Suppressor macrophage treated with lipopolysaccharide for 4 hours (primary cell): ENCODE results near the gene GAREM2.
"Not testable (repeated sequence)": the region's sequence is repeated elsewhere in the genome, so short reads cannot be mapped to it uniquely, and the experiment has no call there.

ENCODE experiments used
- DNase-seq: peaks from one replicate; pipeline ENCODE4 v3.0.0-alpha.2; 2020

GAREM2 gene

DNA sequence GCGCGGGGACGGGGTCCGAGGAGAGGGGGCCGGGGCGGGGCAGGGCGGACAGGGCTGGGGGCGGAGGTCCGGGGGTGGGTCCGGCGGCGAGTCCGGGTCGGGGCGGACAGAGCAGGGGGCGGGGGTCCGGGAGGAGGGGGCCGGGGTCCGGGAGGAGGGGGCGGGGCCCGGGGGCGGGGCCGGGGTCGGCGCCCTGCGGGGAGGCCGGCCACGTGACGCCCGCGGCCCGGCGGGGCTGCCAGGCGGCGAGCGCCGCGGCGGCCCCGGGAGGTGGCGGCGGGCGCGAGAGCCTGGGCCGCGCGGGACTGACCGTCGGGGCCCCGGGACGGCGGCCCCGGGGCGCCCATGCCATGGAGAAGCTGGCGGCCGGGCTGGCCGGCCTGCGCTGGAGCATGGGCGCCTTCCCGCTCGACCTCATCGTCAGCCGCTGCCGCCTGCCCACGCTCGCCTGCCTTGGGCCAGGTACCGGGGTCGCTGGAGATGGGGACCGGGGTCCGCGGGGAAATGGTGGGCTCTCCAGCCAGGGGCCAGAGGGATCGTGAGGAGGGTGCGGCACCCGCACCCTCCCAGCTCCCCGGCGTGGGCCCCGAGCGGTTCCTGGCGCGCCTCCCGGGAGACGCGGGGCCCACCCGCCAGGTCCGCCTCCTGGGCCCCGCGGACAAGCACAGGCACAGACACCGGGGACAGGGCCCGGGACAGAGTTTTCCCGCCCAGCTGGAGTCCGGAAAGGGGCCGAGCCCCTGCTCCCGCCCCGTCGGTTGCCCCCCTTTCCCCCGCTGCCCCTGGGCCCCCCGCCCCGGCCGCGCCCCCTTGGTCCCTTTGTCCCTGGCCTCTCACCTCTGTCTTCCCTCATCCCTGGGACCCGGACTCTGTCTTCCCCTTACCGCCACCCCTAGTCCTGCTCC lies at the start of gene GAREM2:
Gene GAREM2, plus strand, starts transcription at position 218 of the 905 bp plus-strand sequence. Its CDS starts 133 bp downstream, at position 351.
- DNase-seq = no peak

DNA sequence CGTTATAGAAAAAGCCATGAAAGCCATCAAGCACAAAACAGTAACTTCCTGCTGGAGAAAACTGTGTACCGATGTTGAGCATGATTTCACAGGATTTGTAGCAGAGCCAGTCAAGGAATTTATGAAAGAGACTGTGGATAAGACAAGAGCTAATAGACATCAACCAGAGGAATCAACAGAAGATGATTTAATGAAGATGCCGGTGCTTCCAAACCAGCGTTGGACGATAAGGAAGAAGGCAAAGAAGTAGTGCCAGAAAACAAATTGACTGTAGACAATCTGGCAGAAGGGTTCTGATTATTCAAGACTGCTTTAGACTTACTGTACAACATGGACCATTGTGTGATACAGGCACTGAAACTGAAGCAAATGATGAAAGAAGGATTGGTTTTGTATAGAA lies 49.5 kb upstream of the GAREM2 start:
- no peak for DNase-seq

DNA sequence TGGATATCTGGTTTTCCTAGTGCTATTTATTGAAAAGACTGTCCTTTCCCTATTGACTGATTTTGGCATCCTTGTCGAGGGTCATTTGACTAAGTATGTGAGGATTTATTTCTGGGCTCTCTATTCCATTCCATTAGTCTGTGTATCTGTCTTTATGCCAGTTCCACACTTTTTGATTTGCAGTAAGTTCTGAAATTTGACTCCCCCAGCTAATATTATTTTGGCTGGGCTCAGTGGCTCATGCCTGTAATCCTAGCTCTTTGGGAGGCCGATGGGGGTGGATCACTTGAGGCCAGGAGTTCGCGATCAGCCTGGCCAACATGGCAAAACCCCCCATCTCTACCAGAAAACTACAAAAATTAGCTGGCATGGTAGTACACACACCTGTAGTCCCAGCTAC lies 46.8 kb upstream of the GAREM2 start:
- no peak for DNase-seq

DNA sequence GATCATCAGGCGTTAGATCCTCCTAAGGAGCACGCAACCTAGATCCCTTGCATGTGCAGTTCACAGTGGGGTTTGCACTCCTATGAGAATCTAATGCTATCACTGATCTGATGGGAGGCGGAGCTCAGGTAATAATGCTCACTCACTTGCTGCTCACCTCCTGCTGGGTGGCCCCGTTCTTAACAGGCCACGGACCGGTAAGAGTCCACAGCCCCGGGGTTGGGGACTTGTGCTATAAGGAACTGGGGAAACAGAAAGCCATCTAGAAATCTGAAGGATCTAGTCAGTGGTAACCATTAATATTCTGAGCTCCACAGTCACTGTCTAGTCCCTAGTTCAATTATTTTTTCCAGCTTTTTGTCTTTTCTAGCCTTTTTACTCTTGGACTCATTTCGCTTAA lies 44.7 kb upstream of the GAREM2 start:
- DNase-seq = no peak

DNA sequence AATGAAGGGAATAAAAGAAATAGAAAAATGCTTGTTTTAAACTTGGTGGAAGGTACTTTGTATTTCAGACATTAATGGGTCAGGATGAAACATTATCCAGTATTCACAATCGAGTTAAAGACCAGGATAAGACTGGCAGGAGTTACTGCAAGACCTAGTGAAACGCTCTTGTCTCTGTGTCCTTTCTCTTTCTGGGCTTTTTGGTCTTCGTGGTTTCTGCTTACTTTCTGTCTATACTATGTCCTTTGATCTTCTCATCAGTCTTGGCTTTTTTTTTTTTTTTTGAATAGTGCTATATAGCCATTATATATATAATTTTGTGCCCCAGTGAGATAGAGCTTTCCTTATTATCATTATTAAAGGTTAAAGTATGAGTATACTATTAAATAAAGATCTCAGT lies 42.1 kb upstream of the GAREM2 start:
- no peak for DNase-seq

DNA sequence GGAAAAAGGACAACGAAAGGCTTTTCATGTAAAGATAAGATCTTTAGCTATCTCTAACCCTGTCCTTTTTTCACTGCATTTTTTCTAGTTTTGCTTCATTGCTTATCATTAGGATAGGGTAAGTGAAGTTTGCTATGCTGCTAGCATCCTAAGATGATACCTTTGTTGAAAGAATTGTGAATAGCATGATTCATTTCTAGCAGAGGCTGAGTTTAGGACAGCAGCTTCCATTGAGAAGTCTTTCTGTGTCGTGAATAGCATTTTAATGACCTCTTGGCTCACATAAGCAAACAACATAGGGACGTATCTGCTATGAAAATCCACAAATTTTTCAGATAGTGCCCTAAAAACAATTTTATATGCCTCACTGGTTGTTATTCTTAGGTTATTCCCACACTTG lies 36.4 kb upstream of the GAREM2 start:
- DNase-seq = no peak

DNA sequence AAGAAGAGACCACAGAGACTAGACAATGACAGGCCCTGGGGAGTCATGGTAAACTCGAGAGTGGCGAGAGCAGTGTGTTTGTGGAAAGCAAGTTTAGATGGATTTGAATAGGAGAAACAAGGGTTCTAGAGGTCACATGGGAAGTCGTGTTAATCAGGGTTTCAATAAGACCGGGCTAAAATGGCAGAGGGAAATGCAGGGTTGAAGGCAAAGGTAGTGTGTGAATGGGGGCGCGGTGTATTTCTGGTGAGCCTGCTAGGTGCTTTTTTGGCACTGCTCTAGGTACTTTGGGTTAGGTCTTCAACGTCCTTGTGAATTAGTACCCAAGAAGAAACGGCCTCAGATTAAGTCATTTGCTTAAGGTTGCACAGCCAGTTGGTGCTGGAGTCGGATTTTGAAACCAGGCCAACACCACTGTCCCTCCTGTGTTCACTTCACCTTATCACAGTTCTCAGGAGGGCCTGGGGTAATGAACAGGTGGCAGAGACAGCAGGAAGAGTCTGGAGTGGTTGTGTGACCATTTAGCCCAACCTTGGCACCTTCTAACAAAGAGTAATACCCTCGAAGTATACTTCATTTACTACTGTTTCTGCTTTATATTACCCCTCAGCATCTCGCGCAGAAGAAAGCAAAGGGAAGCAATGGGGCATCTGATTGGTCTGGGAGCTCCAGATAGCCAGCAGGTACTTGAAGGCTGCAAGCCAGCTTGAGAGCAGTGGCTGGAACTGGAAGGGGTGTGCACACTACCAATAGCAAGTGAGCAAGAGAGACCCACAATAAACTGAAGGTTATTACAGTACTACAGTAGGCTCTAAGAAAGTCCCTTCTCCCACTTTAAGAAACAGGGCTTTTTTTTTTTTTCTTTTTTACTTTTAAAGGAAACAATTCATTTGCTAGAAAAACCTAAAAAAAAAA lies 33.4 kb upstream of the GAREM2 start:
- DNase-seq = no peak

DNA sequence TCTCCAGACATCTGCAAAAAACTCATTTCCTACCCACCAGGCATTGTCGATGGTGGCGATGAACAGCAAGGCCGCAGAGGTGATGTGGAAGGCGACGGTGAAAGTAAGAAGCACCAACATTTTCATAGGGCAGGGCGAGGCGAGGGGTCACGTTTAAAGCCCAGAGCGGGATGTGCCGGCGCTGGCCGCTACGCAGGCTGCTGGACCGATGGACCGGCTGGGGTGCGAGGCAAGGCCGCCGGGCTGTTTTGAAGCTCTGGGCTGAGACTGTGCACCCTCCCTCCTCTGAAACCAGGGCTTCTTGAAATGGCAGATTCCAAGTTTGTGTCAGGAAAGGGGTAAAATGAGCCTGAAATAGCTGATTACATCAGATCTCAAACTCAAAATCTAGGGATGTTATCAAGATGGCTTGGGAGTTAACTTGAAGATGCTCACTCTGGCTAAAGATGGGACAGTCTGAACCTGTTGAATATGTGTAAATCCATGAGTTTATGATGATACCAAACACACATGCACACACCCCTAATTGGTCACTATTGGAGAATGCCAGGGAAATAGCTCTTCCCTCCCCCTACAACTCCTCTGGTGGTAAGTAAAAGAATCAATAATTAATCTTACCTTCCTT lies 31.6 kb upstream of the GAREM2 start:
- peak; percentile 12 for DNase-seq

DNA sequence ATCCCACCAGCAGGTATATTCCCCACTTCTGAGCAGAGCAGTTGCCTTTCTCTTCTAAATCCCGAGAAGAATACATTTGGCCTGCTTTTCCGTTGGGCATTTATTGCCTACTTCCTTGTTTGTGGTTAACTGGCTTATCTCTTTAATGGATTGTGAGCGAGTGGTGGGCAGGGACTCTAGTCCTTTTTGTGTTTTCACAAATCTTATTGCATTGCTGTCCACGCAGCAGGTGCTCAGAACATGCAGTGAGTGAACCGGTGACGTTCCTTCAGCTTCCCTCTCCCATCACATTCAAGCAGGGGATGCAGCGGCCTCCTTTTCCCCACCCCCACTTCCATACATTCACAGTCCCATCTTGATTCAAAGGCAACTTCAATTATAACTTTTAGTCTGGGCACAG lies 28.9 kb upstream of the GAREM2 start:
- DNase-seq = no peak

DNA sequence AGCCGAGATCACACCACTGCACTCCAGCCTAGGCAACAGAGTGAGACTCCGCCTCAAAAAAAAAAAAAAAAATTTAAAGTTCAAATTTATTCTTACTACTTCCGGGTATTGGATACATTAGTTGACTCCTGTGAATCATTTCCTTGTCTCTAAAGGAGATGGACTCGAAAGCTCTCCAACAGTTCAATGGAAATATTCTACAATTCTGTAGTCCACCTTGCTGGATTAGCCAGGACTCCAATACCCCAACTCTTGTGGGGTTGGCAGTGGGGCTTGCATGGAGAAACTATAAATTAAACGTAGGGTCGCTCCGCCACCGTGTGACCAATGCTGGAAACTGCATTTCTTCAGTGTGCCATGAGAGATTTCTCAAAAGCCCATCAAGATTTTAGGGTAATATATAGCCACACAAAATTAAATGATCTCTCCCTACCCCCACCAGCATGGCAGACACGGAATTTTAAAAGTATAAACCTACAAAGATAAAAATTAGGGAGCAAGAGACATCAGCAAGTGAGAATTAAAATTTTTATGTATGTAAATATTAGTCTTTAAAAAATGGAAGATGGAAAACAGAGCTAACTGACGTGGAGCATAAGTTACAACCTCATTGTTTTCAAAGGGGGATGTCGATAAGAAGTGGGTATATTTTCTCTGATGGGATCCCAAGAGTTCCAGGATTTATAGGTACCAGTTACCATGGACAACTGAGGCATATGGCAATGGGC lies 27.8 kb upstream of the GAREM2 start:
- DNase-seq = peak; percentile 72

DNA sequence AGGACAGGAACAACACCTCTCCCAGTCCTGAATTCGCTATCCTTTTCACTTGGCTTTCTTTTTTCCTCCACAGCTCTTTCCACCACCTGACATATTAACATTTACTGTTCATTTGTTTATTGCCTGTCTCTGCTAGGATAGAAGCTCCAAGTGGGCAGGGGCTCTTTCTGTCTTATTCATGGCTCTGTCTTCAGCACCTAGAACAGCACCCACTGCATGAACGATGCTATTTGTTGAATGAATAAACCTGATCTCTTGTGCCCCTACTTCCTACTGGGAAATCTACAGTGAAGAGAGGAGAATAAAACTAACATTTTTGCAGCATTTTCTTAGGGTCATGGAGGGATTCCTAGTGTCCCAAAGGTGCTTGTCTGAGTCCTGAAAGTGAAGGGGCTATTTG lies 24.4 kb upstream of the GAREM2 start:
- DNase-seq = no peak

DNA sequence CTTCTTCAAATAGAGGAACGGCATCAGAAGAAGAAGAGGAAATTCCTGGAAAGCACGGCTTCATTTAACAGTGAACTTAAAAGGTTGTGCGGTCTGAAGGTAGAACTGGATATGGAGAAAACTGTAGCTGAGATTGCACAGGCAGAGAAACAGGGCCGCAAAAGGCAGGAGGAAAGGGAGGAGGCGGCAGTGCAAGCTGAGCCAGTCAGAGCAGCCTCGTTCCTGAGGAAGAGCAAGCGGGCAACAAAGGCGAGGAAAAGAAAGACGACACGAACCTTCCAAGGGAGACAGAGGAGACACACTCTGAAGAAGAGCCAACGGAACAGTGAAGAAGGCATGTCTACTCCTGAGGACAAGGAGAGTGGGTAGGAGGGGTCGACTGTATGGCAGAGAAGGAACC lies 22.6 kb upstream of the GAREM2 start:
- DNase-seq = no peak

DNA sequence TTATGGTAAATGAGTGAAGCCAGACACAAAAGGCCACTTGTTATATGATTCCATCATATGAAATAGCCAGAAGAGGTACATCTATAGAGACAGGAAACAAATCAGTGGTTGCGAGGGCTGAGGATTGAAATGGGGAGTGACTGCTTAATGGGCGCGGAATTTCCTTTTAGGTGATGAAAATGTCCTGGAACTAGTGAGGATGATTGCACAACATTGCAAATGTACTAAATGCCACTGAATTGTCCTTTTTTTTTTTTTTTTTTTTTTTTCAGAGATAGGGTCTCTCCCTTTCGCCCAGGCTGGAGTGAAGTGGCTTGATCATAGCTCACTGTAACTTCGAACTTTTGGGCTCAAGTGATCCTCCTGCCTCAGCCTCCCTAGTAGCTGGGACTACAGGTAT lies 15.3 kb upstream of the GAREM2 start:
- DNase-seq = no peak

DNA sequence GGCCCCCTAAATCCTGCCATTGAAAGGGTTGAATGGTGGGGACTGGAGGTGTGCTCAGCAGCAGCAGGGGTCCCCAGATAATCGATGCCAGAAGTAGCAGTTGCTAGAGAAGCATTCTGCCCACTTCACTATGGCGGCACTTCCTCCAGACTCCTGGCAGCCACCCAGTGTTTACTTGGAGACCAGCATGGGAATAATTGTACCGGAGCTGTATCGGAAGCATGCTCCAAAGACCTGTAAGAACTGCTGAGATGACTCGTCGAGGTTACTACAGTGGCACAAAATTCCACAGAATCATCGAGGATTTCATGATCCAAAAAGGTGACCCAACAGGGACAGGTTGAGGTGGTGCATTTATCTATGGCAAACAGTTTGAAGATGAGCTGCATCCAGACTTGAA lies 11.0 kb upstream of the GAREM2 start:
- no peak for DNase-seq

DNA sequence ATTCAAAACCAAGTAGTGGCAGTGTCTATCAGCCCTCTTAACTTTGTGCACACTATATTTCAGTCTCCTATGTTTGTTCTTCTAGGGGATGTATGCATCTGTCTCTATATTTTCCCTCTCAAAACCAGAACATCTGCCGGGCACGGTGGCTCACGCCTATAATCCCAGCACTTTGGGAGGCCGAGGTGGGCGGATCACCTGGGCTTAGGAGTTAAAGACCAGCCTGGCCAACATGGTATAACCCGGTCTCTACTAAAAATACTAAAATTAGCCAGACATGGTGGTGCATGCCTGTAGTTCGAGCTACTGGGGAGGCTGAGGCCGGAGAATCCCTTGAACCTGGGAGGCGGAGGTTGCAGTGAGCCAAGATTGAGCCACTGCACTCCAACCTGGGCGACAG lies 9.9 kb upstream of the GAREM2 start:
- no peak for DNase-seq

DNA sequence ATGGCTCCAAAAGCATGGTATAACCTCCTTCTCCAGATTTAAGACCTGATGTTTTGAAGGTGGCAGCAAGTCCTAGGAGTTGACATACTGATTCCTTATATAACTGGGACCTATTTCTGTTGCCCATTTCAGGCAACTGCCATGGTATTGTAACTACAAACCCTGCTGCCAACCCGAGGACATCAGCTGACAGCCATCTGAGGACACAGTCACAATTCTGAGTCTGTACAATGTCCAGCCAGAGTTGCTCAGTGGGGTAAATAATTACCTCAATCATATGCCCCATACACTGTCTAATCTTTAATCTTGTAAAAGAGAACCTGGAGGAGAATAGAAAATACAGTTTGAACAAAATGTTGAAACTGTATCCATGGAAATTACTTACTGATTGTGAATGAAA lies 8.7 kb upstream of the GAREM2 start:
- DNase-seq = no peak

DNA sequence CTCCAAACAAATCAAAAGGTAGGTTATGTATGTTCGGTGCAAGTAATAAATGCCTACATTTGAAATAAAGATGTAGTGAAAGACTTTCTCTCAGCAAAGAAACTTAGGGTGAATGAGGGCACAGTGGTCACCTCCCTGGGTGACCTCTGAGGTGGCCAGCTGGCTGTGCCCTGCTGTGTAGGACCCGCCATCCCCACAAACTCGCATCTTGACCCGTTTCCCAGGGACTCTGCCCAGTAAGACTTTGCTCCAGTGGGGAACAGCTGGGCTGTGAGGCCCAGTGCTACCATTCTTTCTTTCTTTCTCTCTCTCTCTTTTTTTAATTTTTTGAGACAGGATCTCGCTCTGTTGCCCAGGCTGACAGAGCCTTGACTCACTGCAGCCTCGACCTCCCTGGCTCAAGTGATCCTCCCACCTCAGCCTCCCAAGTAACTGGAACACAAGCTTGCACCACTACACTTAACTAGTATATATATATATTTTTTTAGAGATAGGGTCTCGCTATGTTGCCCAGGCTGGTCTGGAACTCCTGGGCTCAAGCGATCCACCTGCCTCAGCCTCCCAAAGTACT lies 8.2 kb upstream of the GAREM2 start:
- no peak for DNase-seq

DNA sequence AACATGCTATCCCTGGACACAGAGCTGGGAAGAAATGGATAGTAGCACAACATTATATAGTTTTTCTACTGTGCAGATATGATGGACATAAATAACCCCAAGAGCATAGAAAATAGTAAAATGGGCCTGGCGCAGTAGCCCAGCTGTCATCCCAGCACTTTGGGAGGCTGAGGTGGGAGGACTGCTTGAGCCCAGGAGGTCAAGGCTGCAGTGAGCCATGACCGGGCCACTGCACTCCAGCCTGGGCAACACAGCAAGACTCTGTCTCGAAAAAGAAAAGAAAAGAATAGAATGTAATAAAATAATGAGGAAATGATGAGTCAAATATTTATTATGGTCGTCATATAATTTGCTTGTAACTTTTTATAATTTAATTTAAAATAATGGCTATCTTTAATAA lies 7.5 kb upstream of the GAREM2 start:
- DNase-seq = no peak

DNA sequence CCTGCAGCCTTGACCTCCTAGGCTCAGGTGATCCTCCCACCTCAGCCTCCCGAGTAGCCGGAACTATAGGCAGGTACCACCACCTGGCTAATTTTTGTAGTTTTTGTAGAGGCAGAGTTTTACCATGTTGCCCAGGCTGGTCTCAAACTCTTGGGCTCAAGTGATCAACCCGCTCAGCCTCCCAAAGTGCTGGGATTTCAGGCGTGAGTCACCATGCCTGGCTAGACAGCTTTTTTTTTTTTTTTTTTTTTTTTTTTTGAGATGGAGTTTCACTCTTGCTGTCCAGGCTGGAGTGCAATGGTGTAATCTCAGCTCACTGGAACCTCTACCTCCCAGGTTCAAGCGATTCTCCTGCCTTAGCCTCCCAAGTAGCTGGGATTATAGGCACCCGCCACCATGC lies 6.3 kb upstream of the GAREM2 start:
- not testable (repeated sequence) for DNase-seq

DNA sequence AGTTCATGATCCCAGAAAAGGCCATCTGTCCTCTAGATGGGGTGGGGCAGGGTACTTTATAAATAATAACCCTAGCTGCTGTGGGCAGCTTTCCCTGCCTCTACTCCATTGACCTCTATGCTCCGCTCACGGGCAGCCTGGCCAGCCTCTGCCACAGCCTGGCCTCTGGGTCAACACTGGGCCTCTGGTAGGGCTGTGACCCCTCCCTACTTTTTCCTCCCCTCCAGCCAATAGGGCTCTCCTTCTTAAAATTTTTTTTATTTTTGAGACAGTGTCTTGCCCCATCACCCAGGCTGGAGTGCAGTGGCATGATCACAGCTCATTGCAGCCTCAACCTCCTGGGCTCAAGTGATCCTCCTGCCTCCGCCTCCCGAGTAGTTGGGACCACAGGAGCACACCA lies 4.1 kb upstream of the GAREM2 start:
- no peak for DNase-seq

DNA sequence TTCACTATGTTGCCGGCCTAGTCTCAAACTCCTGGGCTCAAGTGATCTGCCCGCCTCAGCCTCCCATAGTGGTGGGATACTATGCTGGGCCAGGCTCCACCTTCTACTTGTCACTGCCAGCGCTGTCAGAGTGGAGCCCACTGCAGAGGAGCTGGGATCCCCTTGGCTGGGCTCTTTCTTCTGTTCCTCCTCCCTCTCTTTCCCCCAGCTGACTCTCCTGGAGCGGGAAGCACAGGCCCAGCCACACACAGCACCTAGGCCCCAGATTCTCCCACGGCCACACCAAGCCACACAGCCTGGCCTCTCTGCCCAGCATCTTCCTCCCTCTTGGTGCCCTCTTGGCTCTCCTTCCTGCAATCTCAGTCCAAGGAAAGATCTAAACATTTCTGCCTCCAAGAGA lies 3.7 kb upstream of the GAREM2 start:
- DNase-seq = no peak

DNA sequence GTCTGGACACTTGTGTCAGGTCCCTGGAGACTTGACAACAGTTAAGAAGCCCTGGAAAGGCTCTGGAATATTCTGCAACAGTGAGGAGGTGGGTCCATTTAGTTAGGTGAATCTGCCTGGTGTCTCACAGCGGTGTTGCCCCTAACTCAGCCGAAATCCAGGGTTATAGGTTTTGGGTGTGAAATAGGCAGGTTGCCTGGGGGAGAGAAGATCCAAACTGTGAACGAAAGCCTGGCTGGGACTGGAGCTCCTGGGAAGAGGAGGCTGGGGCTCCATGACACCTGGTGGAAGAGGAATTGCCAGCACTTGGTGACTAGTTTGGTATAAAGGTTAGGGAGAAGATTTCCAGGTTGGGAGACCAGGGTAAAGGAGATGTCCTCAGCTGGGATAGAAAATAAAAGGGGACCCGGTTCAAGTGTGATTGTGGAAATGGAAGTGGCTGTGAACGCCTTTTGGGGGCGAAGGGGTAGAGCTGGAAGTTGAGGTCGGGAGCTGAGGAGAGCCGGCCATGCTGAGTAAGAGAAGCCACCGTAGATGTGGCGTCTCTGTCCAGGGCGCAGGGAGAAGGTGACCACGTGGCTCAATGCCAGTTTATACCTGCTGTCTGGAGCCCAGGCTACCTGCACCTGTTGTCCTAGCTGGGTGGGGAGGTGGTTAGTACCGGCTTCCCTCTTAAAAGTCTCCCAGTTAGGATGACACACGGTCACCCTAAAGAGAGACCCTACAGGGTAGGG lies 3.0 kb upstream of the GAREM2 start:
- no peak for DNase-seq
